GM12891 (cell line): ENCODE data around the gene PCDHGA11.
"Not testable (repeated sequence)": the region's sequence is repeated elsewhere in the genome, so short reads cannot be mapped to it uniquely, and the experiment has no call there.

Source experiments
- POLR2A ChIP-seq: IDR thresholded peaks from 2 replicates; pipeline ENCODE4 v1.6.1; 2011; ENCODE audit warnings: low read depth, low read length, control low read depth
- POLR2AphosphoS5 ChIP-seq: IDR thresholded peaks from 2 replicates; pipeline ENCODE4 v1.6.1; 2011; ENCODE audit warnings: low read depth, low read length, control low read depth
- POU2F2 ChIP-seq: IDR thresholded peaks from 2 replicates; pipeline ENCODE4 v1.6.1; 2011; ENCODE audit warnings: low read depth, mild to moderate bottlenecking, control low read depth, low read length, moderate library complexity
- TAF1 ChIP-seq: IDR thresholded peaks from 2 replicates; pipeline ENCODE4 v1.6.1; 2011; ENCODE audit warnings: low read depth, low read length, control low read depth

DNA sequence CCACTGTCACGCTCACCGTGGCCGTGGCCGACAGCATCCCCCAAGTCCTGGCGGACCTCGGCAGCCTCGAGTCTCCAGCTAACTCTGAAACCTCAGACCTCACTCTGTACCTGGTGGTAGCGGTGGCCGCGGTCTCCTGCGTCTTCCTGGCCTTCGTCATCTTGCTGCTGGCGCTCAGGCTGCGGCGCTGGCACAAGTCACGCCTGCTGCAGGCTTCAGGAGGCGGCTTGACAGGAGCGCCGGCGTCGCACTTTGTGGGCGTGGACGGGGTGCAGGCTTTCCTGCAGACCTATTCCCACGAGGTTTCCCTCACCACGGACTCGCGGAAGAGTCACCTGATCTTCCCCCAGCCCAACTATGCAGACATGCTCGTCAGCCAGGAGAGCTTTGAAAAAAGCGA, 11.9 kb downstream of the PCDHGA11 start:
- TF ChIP-seq POLR2AphosphoS5, TAF1, POLR2A, POU2F2: not testable (repeated sequence)
